Measurements from ENCODE around the gene KRTAP5-1. TPM values are rescaled to one million over a fixed set of nuclear protein-coding genes. Genes with fewer than 3 reads are reported as not detected.
"Not testable (repeated sequence)": the region's sequence is repeated elsewhere in the genome, so short reads cannot be mapped to it uniquely, and the experiment has no call there.

The KRTAP5-1 gene
- total and polyA plus RNA-seq, 7 donors = not detected

- Histone ChIP-seq H3K36me3 (ENCODE audit: insufficient read depth in 1 of 2, low read depth in 1 of 2) (no peaks in the 10 kb centered on the region), H3K27me3 (ENCODE audit: insufficient read depth in 3 of 3, low read length in 2 of 3) (no peaks in the 10 kb centered on the region), H3K9me3 (no peaks in the 10 kb centered on the region), H3K4me3 (no peak overlapping the region), H3K27ac (no peak overlapping the region), H3K4me1 (peaks cover 7% of the 10 kb centered on the region)
- no peak for ATAC-seq
- 68 to 73% (median 68%) methylated on average over 9 of the region's 9 CpGs for WGBS, 3 donors
- no peak for DNase-seq
- intact Hi-C loops (cut with DNase I) = no loop called here
- no peak for TF ChIP-seq CTCF (IDR thresholded peaks at IDR 0.05)
Observed at GRCh38 chr11:1592628-1593027, 7.5 kb upstream of the KRTAP5-1 start.

GRCh38 chr11:1589996-1590395, 4.9 kb upstream of the KRTAP5-1 start:
- Histone ChIP-seq H3K9me3 (no peaks in the 10 kb centered on the region), H3K36me3 (ENCODE audit: insufficient read depth in 1 of 2, low read depth in 1 of 2) (no peaks in the 10 kb centered on the region), H3K27me3 (ENCODE audit: insufficient read depth in 3 of 3, low read length in 2 of 3) (no peaks in the 10 kb centered on the region), H3K4me3 (no peak overlapping the region), H3K4me1 (peaks cover 19% of the 10 kb centered on the region), H3K27ac (no peak overlapping the region)
- DNase-seq (no peak), ATAC-seq (no peak)
- no peak for TF ChIP-seq CTCF (IDR thresholded peaks at IDR 0.05)
- WGBS, 3 donors = 86 to 92% (median 87%) methylated on average over 6 of the region's 6 CpGs
- intact Hi-C loops (cut with DNase I) = no loop called here

GRCh38 chr11:1589191-1589963, 4.3 kb upstream of the KRTAP5-1 start:
- DNase-seq (peak in 1 of 2 donors; percentile 66), ATAC-seq (peak; percentile 86 to 97 (median 91))
- H3K27me3 ChIP-seq (ENCODE audit: insufficient read depth in 3 of 3, low read length in 2 of 3); H3K36me3 ChIP-seq (ENCODE audit: insufficient read depth in 1 of 2, low read depth in 1 of 2); H3K4me3 ChIP-seq; intact Hi-C loops (cut with DNase I); H3K9me3 ChIP-seq: not testable (repeated sequence)
- H3K4me1 ChIP-seq = peaks cover 19% of the 10 kb centered on the region
- WGBS, 3 donors = 21 to 33% (median 25%) methylated on average over 7 to 8 of the region's 10 CpGs
- peak overlapping the region; percentile 53 for H3K27ac ChIP-seq

GRCh38 chr11:1586699-1587098, 1.6 kb upstream of the KRTAP5-1 start:
- intact Hi-C loops (cut with DNase I) = no loop called here

GRCh38 chr11:1582909-1583308, 2.2 kb downstream of the KRTAP5-1 start:
- DNase-seq; ATAC-seq; intact Hi-C loops (cut with DNase I): not testable (repeated sequence)

More at GRCh38 chr11:1586699-1587098, 1.6 kb upstream of the KRTAP5-1 start:
- no peak for DNase-seq
- WGBS, 3 donors = 13 to 41% (median 31%) methylated on average over 2 of the region's 2 CpGs
- TF ChIP-seq CTCF (IDR thresholded peaks at IDR 0.05) = no peak
- Histone ChIP-seq H3K27ac (no peak overlapping the region), H3K36me3 (ENCODE audit: insufficient read depth in 1 of 2, low read depth in 1 of 2) (no peaks in the 10 kb centered on the region), H3K4me1 (peaks cover 19% of the 10 kb centered on the region), H3K27me3 (ENCODE audit: insufficient read depth in 3 of 3, low read length in 2 of 3) (no peaks in the 10 kb centered on the region), H3K9me3 (no peaks in the 10 kb centered on the region), H3K4me3 (no peak overlapping the region)
- ATAC-seq = peak in 3 of 4 donors; percentile 50 to 73 (median 66)

More at GRCh38 chr11:1582909-1583308, 2.2 kb downstream of the KRTAP5-1 start:
- not testable (repeated sequence) for H3K4me3 ChIP-seq; H3K9me3 ChIP-seq; H3K36me3 ChIP-seq (ENCODE audit: insufficient read depth in 1 of 2, low read depth in 1 of 2); H3K27me3 ChIP-seq (ENCODE audit: insufficient read depth in 3 of 3, low read length in 2 of 3); H3K27ac ChIP-seq
- H3K4me1 ChIP-seq = peaks cover 11% of the 10 kb centered on the region
- 73 to 82% (median 78%) methylated on average over 2 of the region's 2 CpGs for WGBS, 3 donors
